Smooth muscle cell (in vitro differentiated cells): ENCODE data around the gene MAST4. TPM values are rescaled to one million over a fixed set of nuclear protein-coding genes. Genes with fewer than 3 reads are reported as not detected.

ENCODE experiments used
- DNase-seq: peaks from one replicate; lab custom pipeline; 2025; ENCODE audit not compliant: unreplicated experiment; lab: John Stamatoyannopoulos, UW
- H2AFZ ChIP-seq: fragments of 200-600 bp; sonication (generic); 2 replicates; pipeline ENCODE4 v1.6.0; 2016; ENCODE audit warnings: antibody characterized with exemption, low read depth, mild to moderate bottlenecking
- H3F3A ChIP-seq: fragments of 200-600 bp; sonication (generic); 2 replicates; pipeline ENCODE4 v1.6.0; 2017; ENCODE audit warnings: antibody characterized with exemption, low read depth
- H3K27ac ChIP-seq: fragments of 200-600 bp; sonication (generic); 2 replicates; pipeline ENCODE4 v1.5.1; 2016; ENCODE audit warnings: low read depth, mild to moderate bottlenecking
- H3K27me3 ChIP-seq: fragments of 200-600 bp; sonication (generic); 2 replicates; pipeline ENCODE4 v1.6.1; 2016; ENCODE audit warnings: low read depth, mild to moderate bottlenecking
- H3K36me3 ChIP-seq: fragments of 200-600 bp; sonication (generic); 2 replicates; pipeline ENCODE4 v1.5.1; 2016; ENCODE audit warnings: low read depth
- H3K4me1 ChIP-seq: fragments of 200-600 bp; sonication (generic); 2 replicates; pipeline ENCODE4 v1.5.1; 2016; ENCODE audit warnings: low read depth
- H3K4me2 ChIP-seq: fragments of 200-600 bp; sonication (generic); 2 replicates; pipeline ENCODE4 v1.6.0; 2016; ENCODE audit warnings: mild to moderate bottlenecking
- H3K4me3 ChIP-seq: fragments of 200-600 bp; sonication (generic); 2 replicates; pipeline ENCODE4 v1.5.1; 2016; ENCODE audit warnings: mild to moderate bottlenecking
- H3K79me2 ChIP-seq: fragments of 200-600 bp; sonication (generic); 2 replicates; pipeline ENCODE4 v1.6.0; 2016; ENCODE audit warnings: low read depth, mild to moderate bottlenecking
- H3K9ac ChIP-seq: fragments of 200-600 bp; sonication (generic); 2 replicates; pipeline ENCODE4 v1.6.0; 2016; ENCODE audit warnings: low read depth
- H3K9me3 ChIP-seq: fragments of 200-600 bp; sonication (generic); replicated peaks from 2 replicates; pipeline ENCODE4 v1.5.1; 2016; ENCODE audit warnings: low read depth
- H4K20me1 ChIP-seq: fragments of 200-600 bp; sonication (generic); 2 replicates; pipeline ENCODE4 v1.6.0; 2016; ENCODE audit warnings: low read depth
- WGBS: methylation state at CpG from one replicate; pipeline ENCODE4 v1.1.7; 2016; ENCODE audit warnings: low lambda C conversion rate; 5-methylcytosine and 5-hydroxymethylcytosine counted together
- polyA plus RNA-seq: library from polyadenylated mRNA; unstranded; fragments of >200 nt; fragmentation: Nextera tagmentation; extraction: Ambion mirVana; gene quantifications from 2 replicates; pipeline ENCODE4 v1.2.1, GENCODE V29; 2016
- total RNA-seq: library from RNA; depleted of rRNA; stranded (reverse); fragments of >200 nt; gene quantifications from 2 replicates; pipeline ENCODE4 v1.2.3, GENCODE V29; 2014
- TF ChIP-seq, protein P1 (sequence below): fragments of 200-600 bp; sonication (generic); IDR thresholded peaks from 2 replicates; pipeline ENCODE4 v1.5.1; 2017; ENCODE audit warnings: borderline replicate concordance, mild to moderate bottlenecking, antibody characterized with exemption; ENCODE audit not compliant: insufficient read depth, poor library complexity, severe bottlenecking

Gene MAST4
- total and polyA plus RNA-seq, 2 experiments from 2014 or later = 6.3 to 24.0 TPM

- WGBS = 65% methylated on average over 5 of the region's 5 CpGs
- peak overlapping the region; percentile 49 for H3K9ac ChIP-seq
- H2AFZ ChIP-seq = no peak overlapping the region
- H3K79me2 ChIP-seq = no peaks in the 10 kb centered on the region
- DNase-seq = no peak
- no peaks in the 10 kb centered on the region for H4K20me1 ChIP-seq
- peak overlapping the region; percentile 88 for H3K27ac ChIP-seq
- TF ChIP-seq, protein P1, sequence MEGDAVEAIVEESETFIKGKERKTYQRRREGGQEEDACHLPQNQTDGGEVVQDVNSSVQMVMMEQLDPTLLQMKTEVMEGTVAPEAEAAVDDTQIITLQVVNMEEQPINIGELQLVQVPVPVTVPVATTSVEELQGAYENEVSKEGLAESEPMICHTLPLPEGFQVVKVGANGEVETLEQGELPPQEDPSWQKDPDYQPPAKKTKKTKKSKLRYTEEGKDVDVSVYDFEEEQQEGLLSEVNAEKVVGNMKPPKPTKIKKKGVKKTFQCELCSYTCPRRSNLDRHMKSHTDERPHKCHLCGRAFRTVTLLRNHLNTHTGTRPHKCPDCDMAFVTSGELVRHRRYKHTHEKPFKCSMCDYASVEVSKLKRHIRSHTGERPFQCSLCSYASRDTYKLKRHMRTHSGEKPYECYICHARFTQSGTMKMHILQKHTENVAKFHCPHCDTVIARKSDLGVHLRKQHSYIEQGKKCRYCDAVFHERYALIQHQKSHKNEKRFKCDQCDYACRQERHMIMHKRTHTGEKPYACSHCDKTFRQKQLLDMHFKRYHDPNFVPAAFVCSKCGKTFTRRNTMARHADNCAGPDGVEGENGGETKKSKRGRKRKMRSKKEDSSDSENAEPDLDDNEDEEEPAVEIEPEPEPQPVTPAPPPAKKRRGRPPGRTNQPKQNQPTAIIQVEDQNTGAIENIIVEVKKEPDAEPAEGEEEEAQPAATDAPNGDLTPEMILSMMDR = no peak
- H3K36me3 ChIP-seq = no peaks in the 10 kb centered on the region
- H3K9me3 ChIP-seq = no peaks in the 10 kb centered on the region
- no peak overlapping the region for H3K4me3 ChIP-seq
- H3F3A ChIP-seq = no peaks in the 10 kb centered on the region
- H3K4me2 ChIP-seq = no peak overlapping the region
- no peaks in the 10 kb centered on the region for H3K27me3 ChIP-seq
- H3K4me1 ChIP-seq = peaks cover 5% of the 10 kb centered on the region
These were observed 254.3 kb downstream of the MAST4 start for GRCh38 chr5:66850354-66851075.

DNA sequence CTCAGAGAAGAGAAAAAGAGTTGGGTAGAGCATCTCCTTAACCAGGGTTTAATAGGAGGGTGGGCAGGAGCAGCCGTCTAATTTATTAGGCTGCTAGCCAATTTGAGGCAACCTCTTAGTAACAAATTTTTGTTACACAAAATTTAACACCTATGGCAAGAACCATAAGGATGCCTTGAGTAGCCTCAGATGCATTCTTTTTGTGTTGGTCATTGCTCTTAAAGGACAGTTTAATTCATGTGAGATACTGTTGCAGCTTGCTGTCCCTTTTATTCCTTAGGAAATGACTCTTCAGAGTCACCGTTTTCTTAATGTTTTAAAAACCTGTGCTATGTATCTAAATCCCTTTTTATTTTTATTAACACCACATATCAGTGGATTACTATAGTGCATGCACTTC, 255.1 kb downstream of the MAST4 start:
- no peak overlapping the region for H3K9ac ChIP-seq
- no peaks in the 10 kb centered on the region for H4K20me1 ChIP-seq
- H3K9me3 ChIP-seq = no peaks in the 10 kb centered on the region
- no peak for DNase-seq
- H3K4me1 ChIP-seq = peaks cover 5% of the 10 kb centered on the region
- TF ChIP-seq, protein P1 = no peak
- H3K79me2 ChIP-seq = no peaks in the 10 kb centered on the region
- H3F3A ChIP-seq = no peaks in the 10 kb centered on the region
- WGBS = 36% methylated on average over 2 of the region's 2 CpGs
- no peak overlapping the region for H3K4me3 ChIP-seq
- no peak overlapping the region for H2AFZ ChIP-seq
- H3K36me3 ChIP-seq = no peaks in the 10 kb centered on the region
- peak overlapping the region; percentile 23 for H3K4me2 ChIP-seq
- no peaks in the 10 kb centered on the region for H3K27me3 ChIP-seq
- peak overlapping the region; percentile 88 for H3K27ac ChIP-seq

DNA sequence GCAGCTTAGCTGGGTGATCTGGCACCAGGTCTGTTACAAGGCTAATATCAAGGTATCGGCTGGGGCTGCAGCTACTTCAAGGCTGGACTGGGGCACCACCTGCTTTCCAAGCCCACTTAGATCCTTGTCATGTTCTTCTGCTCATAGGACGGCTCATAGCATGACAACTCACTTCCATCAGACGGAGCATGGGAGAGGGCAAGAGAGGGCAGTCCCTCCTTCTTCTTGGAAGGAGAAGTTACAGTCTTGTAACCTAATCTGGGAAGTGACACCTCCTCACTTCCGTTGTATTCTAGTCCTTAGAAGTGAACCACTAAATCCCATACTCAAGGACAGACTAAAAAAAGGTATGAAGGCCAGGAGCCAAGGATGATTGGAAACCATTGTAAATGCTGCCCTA, 258.2 kb downstream of the MAST4 start:
- TF ChIP-seq, protein P1 = no peak
- 98% methylated on average over 4 of the region's 4 CpGs for WGBS
- no peak overlapping the region for H3K4me3 ChIP-seq

More for the DNA sequence above, 258.2 kb downstream of the MAST4 start:
- Histone ChIP-seq H3F3A (no peaks in the 10 kb centered on the region), H3K36me3 (no peaks in the 10 kb centered on the region), H3K4me2 (no peak overlapping the region), H3K79me2 (no peaks in the 10 kb centered on the region), H3K9me3 (no peaks in the 10 kb centered on the region), H4K20me1 (no peaks in the 10 kb centered on the region), H3K9ac (no peak overlapping the region), H2AFZ (no peak overlapping the region), H3K27me3 (no peaks in the 10 kb centered on the region), H3K27ac (no peak overlapping the region), H3K4me1 (no peaks in the 10 kb centered on the region)
- no peak for DNase-seq
